ENCODE data around the gene COMMD1.
"Not testable (repeated sequence)": the region's sequence is repeated elsewhere in the genome, so short reads cannot be mapped to it uniquely, and the experiment has no call there.

COMMD1 gene

GRCh38 chr2:61926531-61927477, 21.3 kb downstream of the COMMD1 start:
- no peak for DNase-seq

- DNase-seq = no peak
Observed at GRCh38 chr2:61928826-61929461, 23.5 kb downstream of the COMMD1 start.

GRCh38 chr2:61937098-61937497, 31.6 kb downstream of the COMMD1 start:
- DNase-seq = no peak

- no peak for DNase-seq
Observed at GRCh38 chr2:61937886-61938285, 32.4 kb downstream of the COMMD1 start.

- DNase-seq = no peak
Observed at GRCh38 chr2:61938511-61938910, 33.0 kb downstream of the COMMD1 start.

- DNase-seq = no peak
Observed at GRCh38 chr2:61943251-61943650, 37.8 kb downstream of the COMMD1 start.

GRCh38 chr2:61946666-61947065, 41.2 kb downstream of the COMMD1 start:
- no peak for DNase-seq

GRCh38 chr2:61948661-61949457, 43.4 kb downstream of the COMMD1 start:
- DNase-seq = no peak

- no peak for DNase-seq
Observed at GRCh38 chr2:61949458-61949713, 43.9 kb downstream of the COMMD1 start.

- no peak for DNase-seq
Observed at GRCh38 chr2:61949714-61950560, 44.5 kb downstream of the COMMD1 start.

GRCh38 chr2:61950571-61951315, 45.3 kb downstream of the COMMD1 start:
- DNase-seq = no peak

GRCh38 chr2:61951881-61952280, 46.4 kb downstream of the COMMD1 start:
- DNase-seq = no peak

- no peak for DNase-seq
Observed at GRCh38 chr2:61952288-61952687, 46.8 kb downstream of the COMMD1 start.

- DNase-seq = not testable (repeated sequence)
Observed at GRCh38 chr2:61954856-61955255, 49.4 kb downstream of the COMMD1 start.

GRCh38 chr2:61959381-61960293, 54.2 kb downstream of the COMMD1 start:
- DNase-seq = no peak

GRCh38 chr2:61961231-61961901, 55.9 kb downstream of the COMMD1 start:
- no peak for DNase-seq

- DNase-seq = no peak
Observed at GRCh38 chr2:61962095-61962984, 56.9 kb downstream of the COMMD1 start.

GRCh38 chr2:61966087-61966727, 60.7 kb downstream of the COMMD1 start:
- DNase-seq = no peak

GRCh38 chr2:61967262-61967661, 61.8 kb downstream of the COMMD1 start:
- no peak for DNase-seq
